ENCODE data around the gene FOXJ2.
"Not testable (repeated sequence)": the region's sequence is repeated elsewhere in the genome, so short reads cannot be mapped to it uniquely, and the experiment has no call there.

Gene FOXJ2
- 33.5 to 53.6 reads per million in 2 donors for total RNA-seq

- peak; percentile 66 to 85 (median 73) for DNase-seq
Observed at GRCh38 chr12:8032242-8033152, at the start of gene FOXJ2. Gene FOXJ2, plus strand, starts transcription at chr12:8032716. Its CDS starts 7,117 bp downstream, at chr12:8039833.

- DNase-seq: not testable (repeated sequence)
Observed at GRCh38 chr12:7983019-7983418, 49.5 kb upstream of the FOXJ2 start.

- DNase-seq: not testable (repeated sequence)
Observed at GRCh38 chr12:7983460-7983859, 49.1 kb upstream of the FOXJ2 start.

- DNase-seq: no peak
Observed at GRCh38 chr12:7984900-7985299, 47.6 kb upstream of the FOXJ2 start.

GRCh38 chr12:7985802-7986418, 46.6 kb upstream of the FOXJ2 start:
- DNase-seq: no peak

- peak in 4 of 5 experiments; percentile 37 to 99 (median 72) for DNase-seq
Observed at GRCh38 chr12:7989827-7990491, 42.6 kb upstream of the FOXJ2 start.

GRCh38 chr12:7991535-7991934, 41.0 kb upstream of the FOXJ2 start:
- peak in 1 of 5 experiments; percentile 39 for DNase-seq

- peak in 1 of 5 experiments; percentile 31 for DNase-seq
Observed at GRCh38 chr12:7994731-7995205, 37.7 kb upstream of the FOXJ2 start.

- DNase-seq: peak; percentile 21 to 87 (median 75)
Observed at GRCh38 chr12:7995266-7995963, 37.1 kb upstream of the FOXJ2 start.

- not testable (repeated sequence) for DNase-seq
Observed at GRCh38 chr12:8000827-8001226, 31.7 kb upstream of the FOXJ2 start.

- not testable (repeated sequence) for DNase-seq
Observed at GRCh38 chr12:8001496-8001895, 31.0 kb upstream of the FOXJ2 start.

GRCh38 chr12:8004897-8005296, 27.6 kb upstream of the FOXJ2 start:
- not testable (repeated sequence) for DNase-seq

GRCh38 chr12:8011331-8011730, 21.2 kb upstream of the FOXJ2 start:
- no peak for DNase-seq

GRCh38 chr12:8012651-8013309, 19.7 kb upstream of the FOXJ2 start:
- DNase-seq: no peak

GRCh38 chr12:8014836-8015235, 17.7 kb upstream of the FOXJ2 start:
- no peak for DNase-seq

GRCh38 chr12:8018213-8018612, 14.3 kb upstream of the FOXJ2 start:
- not testable (repeated sequence) for DNase-seq

- peak in 1 of 5 experiments; percentile 49 for DNase-seq
Observed at GRCh38 chr12:8018666-8019581, 13.6 kb upstream of the FOXJ2 start.

GRCh38 chr12:8026291-8026900, 6.1 kb upstream of the FOXJ2 start:
- peak; percentile 71 to 99 (median 94) for DNase-seq

GRCh38 chr12:8027856-8028255, 4.7 kb upstream of the FOXJ2 start:
- no peak for DNase-seq

GRCh38 chr12:8028267-8028666, 4.2 kb upstream of the FOXJ2 start:
- no peak for DNase-seq

All from T-helper 2 cell (primary cell).